Effector memory CD8-positive, alpha-beta T cell (primary cell): ENCODE measurements around the gene STKLD1.

ENCODE experiments used
- ATAC-seq: fragments of 150-1000 bp; cut with Tn5 transposase; replicated peaks from 2 replicates; pipeline ENCODE4 v1.10.0; 2021; ENCODE audit warnings: mild to moderate bottlenecking, moderate library complexity
- DNase-seq, 3 experiments: peaks; one replicate each; pipeline ENCODE4 v3.0.0; 2021
- H3K27ac Mint-ChIP-seq, 2 donors: one replicate each; pipeline ENCODE4 v1.8.0; 2022; ENCODE audit warnings: mild to moderate bottlenecking in 2 of 2, mixed read lengths in 2 of 2, moderate library complexity in 2 of 2
- H3K27me3 Mint-ChIP-seq, 2 donors: one replicate each; pipeline ENCODE4 v1.8.0; 2022; ENCODE audit warnings: mixed read lengths in 2 of 2
- H3K36me3 Mint-ChIP-seq: one replicate; pipeline ENCODE4 v1.8.0; 2022; ENCODE audit warnings: mild to moderate bottlenecking, moderate library complexity, mixed read lengths; ENCODE audit not compliant: insufficient read depth
- H3K4me1 Mint-ChIP-seq, 2 donors: one replicate each; pipeline ENCODE4 v1.8.0; 2022; ENCODE audit warnings: low read depth in 2 of 2, mixed read lengths in 2 of 2
- H3K4me3 Mint-ChIP-seq, 2 donors: one replicate each; pipeline ENCODE4 v1.8.0; 2022; ENCODE audit warnings: mild to moderate bottlenecking in 2 of 2, mixed read lengths in 2 of 2, moderate library complexity in 2 of 2
- H3K9me3 Mint-ChIP-seq, 2 donors: one replicate each; pipeline ENCODE4 v1.8.0; 2022; ENCODE audit warnings: mixed read lengths in 2 of 2

The STKLD1 gene

DNA sequence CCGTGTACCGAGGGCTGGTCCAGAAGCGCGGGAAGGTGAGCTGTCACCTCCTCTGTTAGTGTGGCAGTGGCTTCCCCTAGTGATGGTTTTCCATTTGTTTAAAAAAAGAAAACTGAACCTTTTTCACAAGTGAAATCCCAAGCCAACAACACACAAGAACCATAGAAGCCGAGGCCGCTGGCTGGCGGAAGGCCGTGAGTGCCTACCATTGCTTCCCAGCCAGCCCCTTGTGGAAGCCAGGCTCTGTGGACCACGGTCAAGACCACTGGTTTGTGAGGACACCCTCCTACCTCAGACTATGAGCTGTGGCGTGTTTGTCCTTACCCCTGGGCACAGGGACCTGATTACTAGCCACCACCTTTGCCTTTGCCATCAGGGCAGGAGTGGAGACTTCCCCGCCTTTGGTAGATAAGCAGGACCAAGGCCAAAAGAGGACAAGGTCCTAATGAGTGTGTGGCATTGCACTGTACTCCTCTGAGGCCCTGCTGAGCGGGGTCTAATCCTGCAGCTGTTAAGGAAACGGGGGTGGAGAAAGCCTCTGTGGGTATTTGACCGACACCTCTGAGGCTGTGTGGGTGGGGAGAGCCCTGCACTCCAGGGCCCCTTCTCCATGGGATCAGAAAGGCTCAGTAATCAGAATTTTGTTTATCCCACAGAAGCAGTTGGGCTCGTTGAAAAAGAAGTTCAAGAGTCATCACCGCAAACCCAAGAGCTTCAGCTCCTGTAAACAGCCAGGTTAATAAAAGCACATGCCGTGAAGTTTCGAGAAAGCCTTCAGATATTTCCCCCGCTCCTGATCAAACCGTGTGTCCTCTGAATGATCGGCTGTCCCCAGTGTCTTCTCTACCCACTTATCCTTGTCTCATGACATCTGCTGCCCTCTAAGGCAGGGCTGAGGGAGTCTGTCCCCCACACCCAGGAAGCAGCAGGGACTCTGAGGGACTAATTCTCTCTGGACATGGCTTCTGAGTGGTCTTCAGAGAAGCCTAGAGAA, 15.5 kb upstream of the STKLD1 start:
- Mint-ChIP-seq H3K4me1 (peaks cover 37 to 45% of the 10 kb centered on the region in 2 donors), H3K9me3 (no peaks in the 10 kb centered on the region), H3K36me3 (peaks cover 91% of the 10 kb centered on the region), H3K4me3 (peak overlapping the region in 1 of 2 donors; percentile 33), H3K27me3 (no peaks in the 10 kb centered on the region), H3K27ac (peak overlapping the region; percentile 73 to 77)
- ATAC-seq = no peak
- no peak for DNase-seq

DNA sequence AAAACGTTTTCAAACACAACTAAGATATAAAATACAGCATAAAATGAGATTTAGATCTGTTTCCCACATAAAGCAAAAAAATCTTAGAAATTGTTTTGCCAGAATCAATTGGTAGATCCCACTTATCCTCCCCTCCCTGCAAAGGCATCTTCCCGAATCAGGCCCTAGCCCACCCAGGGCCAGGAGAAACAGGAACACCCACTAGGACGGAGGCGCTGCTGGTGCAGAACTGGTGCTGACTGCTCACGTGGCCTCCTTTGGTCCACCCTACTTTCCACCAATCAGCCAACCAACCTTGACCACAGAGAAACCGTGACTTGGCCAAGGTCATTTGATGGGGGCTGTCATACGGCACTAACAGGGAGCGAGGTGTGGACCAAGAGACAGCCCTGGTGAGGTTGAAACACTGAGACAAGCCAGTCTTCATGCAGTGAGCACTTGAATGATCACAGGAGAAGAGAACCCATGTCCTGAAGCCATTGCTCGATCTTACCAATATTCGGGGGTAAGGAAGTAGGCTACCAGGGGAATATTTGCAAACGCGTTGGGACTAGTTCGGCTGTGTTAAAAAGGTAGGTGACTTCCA, 14.6 kb upstream of the STKLD1 start:
- peaks cover 43 to 45% of the 10 kb centered on the region in 2 donors for H3K4me1 Mint-ChIP-seq
- peak overlapping the region in 1 of 2 donors; percentile 33 for H3K4me3 Mint-ChIP-seq
- ATAC-seq (no peak), DNase-seq (no peak)
- no peaks in the 10 kb centered on the region for H3K9me3 Mint-ChIP-seq
- peak overlapping the region; percentile 44 to 77 for H3K27ac Mint-ChIP-seq
- no peaks in the 10 kb centered on the region for H3K27me3 Mint-ChIP-seq
- peaks cover 94% of the 10 kb centered on the region for H3K36me3 Mint-ChIP-seq

DNA sequence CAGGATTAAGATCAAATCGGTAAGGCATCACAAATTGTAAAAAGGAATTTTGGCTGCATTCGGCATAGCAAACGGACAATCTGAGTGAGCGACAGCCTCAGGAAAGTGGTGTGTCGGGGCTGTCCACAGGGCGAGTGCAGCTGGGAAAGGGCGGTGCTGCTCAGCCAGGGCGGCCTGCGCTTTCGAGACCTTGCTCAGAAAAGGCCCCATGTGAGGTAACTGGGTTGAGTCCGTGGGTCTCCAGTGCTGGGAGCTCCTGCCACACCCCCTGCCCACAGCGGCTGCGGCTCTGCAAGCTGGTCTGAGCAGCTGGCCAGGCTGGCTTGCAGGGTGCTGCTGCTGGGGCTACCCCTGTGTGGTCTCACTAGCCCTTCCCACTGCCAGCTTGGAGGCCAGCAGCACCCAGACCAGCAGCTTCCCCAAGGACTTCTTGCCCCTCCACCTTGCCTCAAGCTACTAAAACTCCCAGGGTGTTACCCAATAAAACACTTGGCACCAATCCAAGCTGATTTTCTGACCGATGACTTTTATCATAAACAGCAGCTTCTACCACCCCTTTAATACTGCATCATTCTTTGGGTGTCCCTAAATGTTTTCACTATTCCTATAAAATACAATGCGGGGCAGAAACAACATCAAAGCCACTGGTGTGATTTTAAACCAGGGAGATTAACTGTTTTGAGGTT, 13.7 kb upstream of the STKLD1 start:
- Mint-ChIP-seq H3K27ac (peak overlapping the region; percentile 61 to 77), H3K4me1 (peaks cover 40 to 43% of the 10 kb centered on the region in 2 donors), H3K27me3 (no peaks in the 10 kb centered on the region), H3K4me3 (no peak overlapping the region), H3K9me3 (no peaks in the 10 kb centered on the region), H3K36me3 (peaks cover 95% of the 10 kb centered on the region)
- ATAC-seq (no peak), DNase-seq (no peak)

DNA sequence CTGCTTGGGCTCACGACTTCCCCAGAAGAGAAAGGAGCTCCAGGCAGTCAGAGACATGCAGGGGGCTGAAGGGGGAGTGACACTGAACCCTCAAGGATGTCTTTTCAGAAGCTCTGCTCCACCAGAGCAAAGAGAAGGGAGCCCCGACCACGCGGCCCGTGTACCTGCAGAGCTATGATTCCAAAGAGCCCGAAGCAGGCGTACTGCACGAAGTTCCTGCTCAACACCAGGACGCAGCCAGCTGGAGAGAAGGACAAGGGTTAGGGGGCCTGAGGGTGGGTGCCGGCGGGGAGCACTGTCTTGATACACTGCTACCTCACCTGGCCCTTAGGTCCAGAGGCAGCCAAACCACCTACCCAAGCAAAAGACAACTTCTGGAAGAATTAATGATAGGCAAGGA, 9.7 kb upstream of the STKLD1 start:
- H3K27ac Mint-ChIP-seq = no peak overlapping the region
- H3K27me3 Mint-ChIP-seq = no peaks in the 10 kb centered on the region
- ATAC-seq (no peak), DNase-seq (no peak)
- peaks cover 98% of the 10 kb centered on the region for H3K36me3 Mint-ChIP-seq
- H3K9me3 Mint-ChIP-seq = no peaks in the 10 kb centered on the region
- H3K4me3 Mint-ChIP-seq = no peak overlapping the region
- H3K4me1 Mint-ChIP-seq = peaks cover 45 to 62% of the 10 kb centered on the region in 2 donors

DNA sequence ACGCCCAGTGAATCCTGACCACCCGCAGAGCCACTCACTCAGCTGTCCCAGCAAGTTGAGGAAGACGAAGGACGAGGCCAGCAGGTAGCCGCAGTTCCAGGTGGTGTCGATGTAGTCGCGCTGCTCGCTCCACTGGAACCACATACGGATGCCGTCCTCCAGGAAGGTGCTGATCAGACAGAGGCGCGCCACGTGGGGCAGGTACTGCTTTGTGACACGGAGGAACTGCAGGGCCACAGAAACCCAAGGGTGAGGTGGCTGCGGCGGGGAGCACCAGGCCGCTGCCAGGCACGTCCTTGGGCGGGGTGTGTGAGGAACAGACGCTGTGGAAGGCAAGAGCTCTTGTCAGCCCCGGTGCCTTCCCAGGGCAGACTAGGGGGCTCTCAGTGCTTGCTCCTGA, 8.9 kb upstream of the STKLD1 start:
- Mint-ChIP-seq H3K4me3 (peak overlapping the region in 1 of 2 donors; percentile 10), H3K27me3 (no peaks in the 10 kb centered on the region), H3K27ac (peak overlapping the region in 1 of 2 donors; percentile 54), H3K9me3 (no peaks in the 10 kb centered on the region), H3K36me3 (peaks cover 95% of the 10 kb centered on the region), H3K4me1 (peaks cover 50 to 65% of the 10 kb centered on the region in 2 donors)
- no peak for DNase-seq
- no peak for ATAC-seq

DNA sequence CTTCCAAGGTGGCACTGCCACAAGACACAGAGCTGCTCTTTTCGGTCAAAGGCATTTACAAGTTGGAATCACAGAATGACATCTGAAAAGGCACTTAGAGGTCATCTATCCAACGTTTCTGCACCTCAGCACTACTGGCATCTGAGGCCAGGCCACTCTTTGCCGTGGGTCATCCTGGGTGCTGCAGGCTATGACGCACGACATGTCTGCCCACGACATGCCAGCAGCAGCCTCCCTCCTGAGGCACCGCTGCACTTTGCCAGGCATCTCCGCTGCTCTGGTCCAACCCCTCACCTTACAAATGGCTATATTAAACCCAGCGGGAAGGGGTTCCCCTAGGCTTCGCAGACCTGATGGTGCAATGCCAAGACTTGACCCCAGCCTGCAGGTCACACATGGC, 8.4 kb upstream of the STKLD1 start:
- H3K4me3 Mint-ChIP-seq = peak overlapping the region in 1 of 2 donors; percentile 94
- peaks cover 95% of the 10 kb centered on the region for H3K36me3 Mint-ChIP-seq
- H3K27ac Mint-ChIP-seq = peak overlapping the region in 1 of 2 donors; percentile 97
- no peaks in the 10 kb centered on the region for H3K9me3 Mint-ChIP-seq
- ATAC-seq (no peak), DNase-seq (no peak)
- H3K27me3 Mint-ChIP-seq = no peaks in the 10 kb centered on the region
- H3K4me1 Mint-ChIP-seq = peaks cover 55 to 70% of the 10 kb centered on the region in 2 donors

DNA sequence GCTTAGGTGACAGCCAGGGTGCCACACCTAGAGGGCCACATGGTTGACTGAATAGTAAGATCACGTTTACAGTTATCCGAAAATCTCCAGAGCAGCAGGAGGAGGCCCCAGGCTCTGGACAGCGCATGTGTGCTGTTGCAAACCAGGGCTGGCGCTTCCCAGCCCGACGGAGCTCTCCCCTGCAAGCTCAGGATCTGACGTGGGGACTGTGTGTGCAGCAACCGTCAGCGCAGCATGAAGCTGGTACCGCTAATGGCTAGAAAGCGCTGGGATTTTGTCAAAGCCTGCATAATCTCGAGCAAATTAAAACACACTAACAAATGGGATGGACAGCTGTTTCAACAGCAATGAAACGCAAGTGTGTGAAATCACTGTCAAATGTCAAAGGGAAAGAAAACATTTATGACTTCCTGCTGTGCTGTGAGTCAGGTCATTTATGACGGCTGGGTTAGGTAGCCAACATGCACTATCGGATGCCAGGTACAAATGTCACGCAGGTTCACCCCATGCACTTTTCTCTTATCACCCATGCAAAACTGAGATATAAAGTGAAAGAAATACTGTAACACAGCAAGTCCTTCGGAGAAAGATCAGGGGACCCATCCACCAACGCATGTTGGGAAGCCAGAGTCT, 7.8 kb upstream of the STKLD1 start:
- Mint-ChIP-seq H3K36me3 (peaks cover 95% of the 10 kb centered on the region), H3K4me1 (peaks cover 56 to 71% of the 10 kb centered on the region in 2 donors), H3K9me3 (no peaks in the 10 kb centered on the region), H3K27ac (peak overlapping the region; percentile 94 to 97), H3K27me3 (no peaks in the 10 kb centered on the region), H3K4me3 (peak overlapping the region; percentile 93 to 94)
- no peak for DNase-seq
- no peak for ATAC-seq

DNA sequence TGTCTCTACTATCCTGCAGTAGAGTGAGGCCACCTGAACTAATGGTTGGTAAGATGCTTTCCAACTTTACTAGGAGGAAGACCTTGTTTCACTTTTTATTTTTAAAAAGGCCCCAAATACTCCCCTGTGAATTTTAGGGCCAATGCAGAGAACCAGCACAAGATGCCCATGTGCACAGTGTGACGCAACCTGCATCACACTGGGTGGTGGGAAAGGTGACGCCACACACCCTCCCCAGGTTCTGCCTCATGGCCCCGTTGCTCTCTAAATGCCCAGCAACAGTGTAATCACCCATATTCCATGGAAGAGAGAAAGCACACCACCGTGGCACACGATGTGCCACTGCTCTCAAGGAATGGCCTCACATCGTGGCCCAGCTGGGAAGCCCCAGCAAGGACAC, 6.7 kb upstream of the STKLD1 start:
- peaks cover 94% of the 10 kb centered on the region for H3K36me3 Mint-ChIP-seq
- H3K4me1 Mint-ChIP-seq = peaks cover 52 to 68% of the 10 kb centered on the region in 2 donors
- H3K27ac Mint-ChIP-seq = peak overlapping the region; percentile 94 to 97
- H3K9me3 Mint-ChIP-seq = no peaks in the 10 kb centered on the region
- no peaks in the 10 kb centered on the region for H3K27me3 Mint-ChIP-seq
- peak overlapping the region; percentile 93 to 94 for H3K4me3 Mint-ChIP-seq
- DNase-seq = no peak
- ATAC-seq = peak; percentile 4

DNA sequence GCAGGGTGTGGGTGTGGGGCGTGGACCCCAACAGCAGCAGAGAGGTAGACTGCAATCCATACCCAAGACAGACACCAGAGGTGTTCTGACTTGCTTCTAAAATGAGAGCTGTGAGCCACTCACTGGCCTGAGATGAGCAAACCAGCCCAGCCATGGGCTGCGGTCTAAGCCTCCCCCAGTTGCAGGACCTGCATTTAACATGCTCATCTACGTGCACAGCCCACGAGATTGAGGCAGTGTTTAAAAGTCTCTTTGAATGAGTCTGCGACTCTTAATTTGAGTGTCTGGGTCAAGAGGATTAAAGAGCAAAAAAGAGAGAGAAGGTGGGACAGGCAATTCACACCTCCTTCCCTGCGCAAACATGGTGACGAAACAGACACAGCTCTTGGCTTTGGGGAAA, 6.2 kb upstream of the STKLD1 start:
- DNase-seq (peak in 1 of 3 experiments; percentile 31), ATAC-seq (peak; percentile 27)
- H3K4me3 Mint-ChIP-seq = peak overlapping the region; percentile 93 to 94
- no peaks in the 10 kb centered on the region for H3K9me3 Mint-ChIP-seq
- H3K27ac Mint-ChIP-seq = peak overlapping the region; percentile 94 to 97
- peaks cover 57 to 68% of the 10 kb centered on the region in 2 donors for H3K4me1 Mint-ChIP-seq
- H3K36me3 Mint-ChIP-seq = peaks cover 94% of the 10 kb centered on the region
- H3K27me3 Mint-ChIP-seq = no peaks in the 10 kb centered on the region

DNA sequence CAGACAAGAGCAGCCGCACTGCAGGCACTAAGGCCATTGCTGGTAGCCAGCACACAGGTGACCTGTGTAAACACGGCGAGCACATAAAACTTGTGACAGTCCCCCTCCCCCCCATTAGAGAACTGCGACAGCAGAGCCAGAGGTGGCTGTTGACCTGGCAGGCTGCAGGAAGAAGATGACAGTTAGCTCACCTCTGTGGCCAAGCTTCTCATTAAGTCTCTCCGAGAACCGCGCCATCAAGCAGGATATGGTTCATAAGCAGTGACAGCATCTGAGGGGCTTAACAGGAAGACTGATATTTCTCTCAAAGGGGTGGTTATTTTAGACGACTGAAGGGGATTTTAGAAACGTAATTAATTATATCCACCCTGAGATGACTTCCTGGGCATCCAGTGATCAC, 5.5 kb upstream of the STKLD1 start:
- H3K4me3 Mint-ChIP-seq = peak overlapping the region; percentile 93 to 94

DNA sequence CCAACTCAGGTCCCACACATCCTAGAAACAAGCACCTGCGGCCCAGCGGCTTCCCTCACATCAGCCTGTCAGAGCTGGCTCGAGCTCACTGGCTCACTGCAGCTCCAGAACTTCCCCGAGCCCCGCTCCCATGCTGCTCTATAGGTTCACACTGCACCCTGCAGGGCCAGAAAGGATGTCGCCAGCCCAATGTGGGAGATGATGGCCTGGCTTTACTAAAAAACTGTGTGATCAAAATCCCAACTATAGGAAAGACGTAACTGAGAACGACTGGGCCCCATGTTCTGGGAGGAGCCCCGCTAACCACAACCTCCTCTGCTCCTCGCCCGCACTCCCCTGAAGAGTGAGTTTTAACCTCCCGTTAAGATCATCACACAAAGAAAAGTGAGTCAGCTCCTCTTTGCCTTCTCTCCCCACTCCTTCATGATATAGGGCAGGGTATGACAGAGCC, 4.9 kb upstream of the STKLD1 start:
- H3K36me3 Mint-ChIP-seq = peaks cover 85% of the 10 kb centered on the region
- DNase-seq (peak; percentile 54 to 59 (median 55)), ATAC-seq (peak; percentile 49)
- H3K9me3 Mint-ChIP-seq = no peaks in the 10 kb centered on the region
- peak overlapping the region; percentile 94 to 97 for H3K27ac Mint-ChIP-seq
- peak overlapping the region; percentile 93 to 94 for H3K4me3 Mint-ChIP-seq
- H3K4me1 Mint-ChIP-seq = peaks cover 61% of the 10 kb centered on the region in 2 donors
- no peaks in the 10 kb centered on the region for H3K27me3 Mint-ChIP-seq

More for the DNA sequence above, 5.5 kb upstream of the STKLD1 start:
- DNase-seq (peak; percentile 59 to 62 (median 61)), ATAC-seq (peak; percentile 64)
- H3K27ac Mint-ChIP-seq = peak overlapping the region; percentile 94 to 97
- H3K4me1 Mint-ChIP-seq = peaks cover 61 to 67% of the 10 kb centered on the region in 2 donors
- H3K9me3 Mint-ChIP-seq = no peaks in the 10 kb centered on the region
- H3K27me3 Mint-ChIP-seq = no peaks in the 10 kb centered on the region
- peaks cover 91% of the 10 kb centered on the region for H3K36me3 Mint-ChIP-seq

DNA sequence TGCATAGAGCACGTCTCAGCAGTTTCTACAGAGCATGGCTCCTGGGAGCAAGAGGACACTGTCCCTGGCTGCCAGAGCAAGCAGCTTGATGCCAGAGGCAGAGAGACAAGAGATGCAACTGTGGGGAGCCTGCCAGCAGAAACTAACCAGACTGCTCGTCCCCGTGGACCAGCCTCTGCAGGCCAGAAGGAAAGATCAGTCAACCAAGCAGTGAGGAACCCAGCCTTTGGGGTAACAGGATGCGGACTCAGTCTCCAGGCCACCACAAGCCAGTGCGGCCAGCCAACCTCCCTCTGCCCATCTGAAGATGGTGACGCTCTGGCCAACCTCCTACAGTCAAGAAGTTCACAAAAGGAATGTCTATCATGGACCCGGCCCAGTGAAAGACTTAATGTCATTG, 4.0 kb upstream of the STKLD1 start:
- Mint-ChIP-seq H3K4me1 (peaks cover 59 to 61% of the 10 kb centered on the region in 2 donors), H3K9me3 (no peaks in the 10 kb centered on the region), H3K27ac (peak overlapping the region; percentile 94 to 97), H3K4me3 (peak overlapping the region; percentile 93 to 94), H3K36me3 (peaks cover 79% of the 10 kb centered on the region), H3K27me3 (no peaks in the 10 kb centered on the region)
- ATAC-seq (no peak), DNase-seq (no peak)
